ENCODE results near the gene SLC25A31.

DNA sequence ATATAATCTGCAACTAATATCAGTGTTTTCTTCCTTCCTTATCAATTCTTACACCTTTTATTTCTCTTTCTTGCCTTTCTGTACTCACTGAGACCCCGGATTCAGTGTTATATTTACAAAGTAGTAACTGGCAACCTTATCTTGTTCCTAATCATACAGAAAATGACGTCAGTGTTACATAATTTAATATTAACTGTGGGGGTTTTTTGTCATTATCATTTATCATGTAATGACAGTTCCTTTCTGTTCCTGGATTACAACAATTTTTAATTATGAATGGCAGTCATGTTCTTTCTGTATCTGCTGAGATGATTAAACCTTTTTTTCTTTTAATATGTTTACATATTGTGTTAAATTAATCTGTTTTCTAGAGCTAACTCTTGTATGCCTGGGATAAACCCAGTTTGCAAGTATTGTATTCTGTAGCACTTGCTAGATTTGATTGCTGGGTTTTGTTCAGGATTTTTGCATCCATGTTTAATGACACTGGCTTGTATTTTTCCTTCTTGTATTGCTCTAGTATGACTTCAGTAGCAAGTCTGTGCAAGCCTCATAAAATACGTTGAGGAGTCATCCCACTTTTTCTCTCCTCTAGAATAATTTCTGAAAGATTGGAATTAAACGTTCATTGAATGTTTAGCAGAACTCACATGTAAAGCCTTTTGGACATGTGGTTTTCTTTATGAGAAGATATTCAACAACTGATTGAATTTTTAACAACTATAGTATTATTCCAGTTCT, 41.5 kb downstream of the SLC25A31 start:
- no peak for TF ChIP-seq CTCF (IDR thresholded peaks at IDR 0.05; ENCODE audit: insufficient read depth, low read length)
- TF ChIP-seq GABPA (IDR thresholded peaks at IDR 0.05; ENCODE audit: low read depth): no peak
- TF ChIP-seq POLR2AphosphoS5 (IDR thresholded peaks at IDR 0.05; ENCODE audit: low read depth): no peak
- TF ChIP-seq SPI1 (IDR thresholded peaks at IDR 0.05; ENCODE audit: borderline replicate concordance, low read depth): no peak
- TF ChIP-seq, protein P1, sequence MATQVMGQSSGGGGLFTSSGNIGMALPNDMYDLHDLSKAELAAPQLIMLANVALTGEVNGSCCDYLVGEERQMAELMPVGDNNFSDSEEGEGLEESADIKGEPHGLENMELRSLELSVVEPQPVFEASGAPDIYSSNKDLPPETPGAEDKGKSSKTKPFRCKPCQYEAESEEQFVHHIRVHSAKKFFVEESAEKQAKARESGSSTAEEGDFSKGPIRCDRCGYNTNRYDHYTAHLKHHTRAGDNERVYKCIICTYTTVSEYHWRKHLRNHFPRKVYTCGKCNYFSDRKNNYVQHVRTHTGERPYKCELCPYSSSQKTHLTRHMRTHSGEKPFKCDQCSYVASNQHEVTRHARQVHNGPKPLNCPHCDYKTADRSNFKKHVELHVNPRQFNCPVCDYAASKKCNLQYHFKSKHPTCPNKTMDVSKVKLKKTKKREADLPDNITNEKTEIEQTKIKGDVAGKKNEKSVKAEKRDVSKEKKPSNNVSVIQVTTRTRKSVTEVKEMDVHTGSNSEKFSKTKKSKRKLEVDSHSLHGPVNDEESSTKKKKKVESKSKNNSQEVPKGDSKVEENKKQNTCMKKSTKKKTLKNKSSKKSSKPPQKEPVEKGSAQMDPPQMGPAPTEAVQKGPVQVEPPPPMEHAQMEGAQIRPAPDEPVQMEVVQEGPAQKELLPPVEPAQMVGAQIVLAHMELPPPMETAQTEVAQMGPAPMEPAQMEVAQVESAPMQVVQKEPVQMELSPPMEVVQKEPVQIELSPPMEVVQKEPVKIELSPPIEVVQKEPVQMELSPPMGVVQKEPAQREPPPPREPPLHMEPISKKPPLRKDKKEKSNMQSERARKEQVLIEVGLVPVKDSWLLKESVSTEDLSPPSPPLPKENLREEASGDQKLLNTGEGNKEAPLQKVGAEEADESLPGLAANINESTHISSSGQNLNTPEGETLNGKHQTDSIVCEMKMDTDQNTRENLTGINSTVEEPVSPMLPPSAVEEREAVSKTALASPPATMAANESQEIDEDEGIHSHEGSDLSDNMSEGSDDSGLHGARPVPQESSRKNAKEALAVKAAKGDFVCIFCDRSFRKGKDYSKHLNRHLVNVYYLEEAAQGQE (IDR thresholded peaks at IDR 0.05; ENCODE audit: insufficient replicate concordance, low read depth): no peak
